Ascending aorta (tissue), 2 donors: ENCODE measurements around the gene OR2T8. TPM values are rescaled to one million over a fixed set of nuclear protein-coding genes. Genes with fewer than 3 reads are reported as not detected.

ENCODE experiments used
- DNase-seq, 2 donors: peaks; one replicate each; pipeline ENCODE4 v3.0.0-alpha.2; 2019; ENCODE audit warnings: low spot score in 2 of 2
- H3K27ac ChIP-seq, 2 donors: fragments of 200-600 bp; sonication (generic); one replicate each; pipeline ENCODE4 v1.5.1; 2016 to 2017; ENCODE audit warnings: mild to moderate bottlenecking in 1 of 2
- H3K27me3 ChIP-seq: fragments of 200-600 bp; sonication (generic); one replicate; pipeline ENCODE4 v1.5.1; 2017
- H3K36me3 ChIP-seq, 2 donors: fragments of 200-600 bp; sonication (generic); one replicate each; pipeline ENCODE4 v1.5.1; 2016
- H3K4me1 ChIP-seq, 2 donors: fragments of 200-600 bp; sonication (generic); one replicate each; pipeline ENCODE4 v1.5.1; 2016 to 2017; ENCODE audit warnings: mild to moderate bottlenecking in 1 of 2
- H3K4me3 ChIP-seq, 2 donors: fragments of 200-600 bp; sonication (generic); one replicate each; pipeline ENCODE4 v1.5.1; 2016 to 2017; ENCODE audit warnings: mild to moderate bottlenecking in 1 of 2
- H3K9me3 ChIP-seq, 2 donors: fragments of 200-600 bp; sonication (generic); one replicate each; pipeline ENCODE4 v1.5.1; 2016
- CTCF ChIP-seq, 3 experiments: fragments of 200-600 bp in 2 of 3; fragments of 450-650 bp in 1 of 3; sonication (generic) in 2 of 3; IDR thresholded peaks; one replicate each; pipeline ENCODE4 v1.5.1; 2016 to 2019; ENCODE audit warnings: antibody characterized with exemption in 3 of 3, mild to moderate bottlenecking in 1 of 3, moderate library complexity in 1 of 3
- intact Hi-C: fragments of 100-400 bp; cut with DNase I; formaldehyde crosslinking; loops from one replicate; pipeline ENCODE4 v1.15.1; 2023
- total RNA-seq: library from RNA; depleted of rRNA; stranded (reverse); fragments of >200 nt; gene quantifications from one replicate; pipeline ENCODE4 v1.1.0, GENCODE V29; 2016

Gene OR2T8
- not detected for total RNA-seq

- Histone ChIP-seq H3K27me3 (no peaks in the 10 kb centered on the region), H3K27ac (no peak within 1 kb of the TSS), H3K4me3 (no peak within 1 kb of the TSS), H3K4me1 (no peaks in the 10 kb centered on the region), H3K9me3 (no peaks in the 10 kb centered on the region), H3K36me3 (no peaks in the 10 kb centered on the region)
- TF ChIP-seq CTCF (IDR thresholded peaks at IDR 0.05) = no peak
- DNase-seq = no peak
- intact Hi-C loops = no loop called here
Measured at GRCh38 chr1:247919952-247920351, at the start of gene OR2T8. OR2T8 (plus strand) TSS chr1:247920252; CDS start chr1:247921018, 766 bp downstream.

DNA sequence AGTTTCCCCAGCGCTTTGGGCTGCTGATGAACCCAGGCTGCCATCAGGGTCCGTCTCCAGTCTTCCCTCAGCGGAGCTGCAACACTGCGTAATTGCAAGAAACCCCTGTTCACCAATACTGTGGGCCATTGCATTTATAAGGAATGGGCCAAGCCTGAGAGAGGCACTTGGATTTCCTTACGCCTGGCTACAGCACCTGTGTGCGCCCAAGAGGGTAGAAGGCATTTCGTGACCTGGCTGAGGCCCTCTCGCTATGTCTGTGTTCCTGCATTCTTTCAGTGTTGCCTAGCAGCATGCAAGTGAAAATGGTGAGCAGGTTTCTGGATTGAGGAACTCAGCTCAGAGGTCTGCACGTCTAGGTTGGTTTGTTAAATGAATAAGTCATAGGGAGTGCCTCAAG lies 36.7 kb upstream of the OR2T8 start:
- TF ChIP-seq CTCF (IDR thresholded peaks at IDR 0.05) = no peak
- Histone ChIP-seq H3K9me3 (no peaks in the 10 kb centered on the region), H3K4me1 (no peaks in the 10 kb centered on the region), H3K4me3 (no peak overlapping the region), H3K27me3 (no peaks in the 10 kb centered on the region), H3K27ac (no peak overlapping the region), H3K36me3 (no peaks in the 10 kb centered on the region)
- intact Hi-C loops = no loop called here
- no peak for DNase-seq

- TF ChIP-seq CTCF (IDR thresholded peaks at IDR 0.05) = no peak
- Histone ChIP-seq H3K9me3 (no peaks in the 10 kb centered on the region), H3K4me1 (no peaks in the 10 kb centered on the region), H3K4me3 (no peak overlapping the region), H3K27me3 (no peaks in the 10 kb centered on the region), H3K36me3 (no peaks in the 10 kb centered on the region), H3K27ac (no peak overlapping the region)
- intact Hi-C loops = no loop called here
- DNase-seq = no peak
Measured at GRCh38 chr1:247884797-247885413, 35.1 kb upstream of the OR2T8 start.

- Histone ChIP-seq H3K9me3 (peaks cover 0 to 3% of the 10 kb centered on the region in 2 donors), H3K27me3 (no peaks in the 10 kb centered on the region), H3K4me1 (no peaks in the 10 kb centered on the region), H3K4me3 (no peak within 1 kb of the TSS), H3K36me3 (no peaks in the 10 kb centered on the region), H3K27ac (no peak within 1 kb of the TSS)
- TF ChIP-seq CTCF (IDR thresholded peaks at IDR 0.05) = no peak
- DNase-seq = no peak
- intact Hi-C loops = no loop called here
Measured at GRCh38 chr1:247895163-247895637, 24.9 kb upstream of the OR2T8 start, which contains the start of gene OR2W3. OR2W3 (plus strand) TSS chr1:247895587; CDS start chr1:247895587, 0 bp downstream.

GRCh38 chr1:247895976-247896375 lies 24.1 kb upstream of the OR2T8 start:
- TF ChIP-seq CTCF (IDR thresholded peaks at IDR 0.05) = no peak
- no peaks in the 10 kb centered on the region for H3K36me3 ChIP-seq

More at GRCh38 chr1:247895976-247896375, 24.1 kb upstream of the OR2T8 start:
- no peak for DNase-seq
- no peaks in the 10 kb centered on the region for H3K27me3 ChIP-seq
- no peak overlapping the region for H3K27ac ChIP-seq
- intact Hi-C loops = no loop called here
- peaks cover 0 to 3% of the 10 kb centered on the region in 2 donors for H3K9me3 ChIP-seq
- H3K4me1 ChIP-seq = no peaks in the 10 kb centered on the region
- no peak overlapping the region for H3K4me3 ChIP-seq
